SKM-1 (cell line): Measurements from ENCODE around the gene ARAP1.

Experiments used
- DNase-seq: peaks from one replicate; lab custom pipeline; 2025; ENCODE audit not compliant: unreplicated experiment; lab: John Stamatoyannopoulos, UW

The ARAP1 gene

GRCh38 chr11:72780296-72781062 is 28.3 kb upstream of the ARAP1 start:
- no peak for DNase-seq

DNA sequence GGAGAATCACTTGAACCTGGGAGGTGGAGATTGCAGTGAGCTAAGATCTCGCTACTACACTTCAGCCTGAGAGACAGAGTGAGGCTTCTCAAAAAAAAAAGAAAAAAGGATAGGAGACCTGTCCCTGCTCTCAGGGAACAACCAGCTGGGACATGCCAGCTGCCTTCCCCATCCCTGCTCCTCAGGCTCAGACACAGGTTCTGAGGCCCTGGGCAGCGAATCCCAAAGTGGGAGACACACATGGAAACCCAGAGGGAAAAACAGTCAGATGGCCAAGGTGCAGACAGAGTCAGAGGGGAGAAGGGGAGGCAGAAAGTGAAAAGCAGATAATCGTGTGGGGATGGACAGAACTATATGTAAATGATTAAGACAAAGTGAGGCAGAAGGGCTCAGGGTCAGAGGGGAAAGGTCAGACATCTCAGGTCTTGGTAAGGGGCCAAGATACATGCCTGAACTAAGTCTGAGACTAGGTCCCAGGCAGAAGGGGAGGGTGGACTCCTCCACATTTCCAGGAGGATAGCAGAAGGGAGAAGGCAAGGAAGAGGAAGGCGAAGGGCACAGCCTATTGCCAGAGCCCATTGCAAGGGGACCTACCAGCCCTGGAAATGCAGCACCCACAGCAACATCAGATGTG is 27.4 kb upstream of the ARAP1 start:
- no peak for DNase-seq

DNA sequence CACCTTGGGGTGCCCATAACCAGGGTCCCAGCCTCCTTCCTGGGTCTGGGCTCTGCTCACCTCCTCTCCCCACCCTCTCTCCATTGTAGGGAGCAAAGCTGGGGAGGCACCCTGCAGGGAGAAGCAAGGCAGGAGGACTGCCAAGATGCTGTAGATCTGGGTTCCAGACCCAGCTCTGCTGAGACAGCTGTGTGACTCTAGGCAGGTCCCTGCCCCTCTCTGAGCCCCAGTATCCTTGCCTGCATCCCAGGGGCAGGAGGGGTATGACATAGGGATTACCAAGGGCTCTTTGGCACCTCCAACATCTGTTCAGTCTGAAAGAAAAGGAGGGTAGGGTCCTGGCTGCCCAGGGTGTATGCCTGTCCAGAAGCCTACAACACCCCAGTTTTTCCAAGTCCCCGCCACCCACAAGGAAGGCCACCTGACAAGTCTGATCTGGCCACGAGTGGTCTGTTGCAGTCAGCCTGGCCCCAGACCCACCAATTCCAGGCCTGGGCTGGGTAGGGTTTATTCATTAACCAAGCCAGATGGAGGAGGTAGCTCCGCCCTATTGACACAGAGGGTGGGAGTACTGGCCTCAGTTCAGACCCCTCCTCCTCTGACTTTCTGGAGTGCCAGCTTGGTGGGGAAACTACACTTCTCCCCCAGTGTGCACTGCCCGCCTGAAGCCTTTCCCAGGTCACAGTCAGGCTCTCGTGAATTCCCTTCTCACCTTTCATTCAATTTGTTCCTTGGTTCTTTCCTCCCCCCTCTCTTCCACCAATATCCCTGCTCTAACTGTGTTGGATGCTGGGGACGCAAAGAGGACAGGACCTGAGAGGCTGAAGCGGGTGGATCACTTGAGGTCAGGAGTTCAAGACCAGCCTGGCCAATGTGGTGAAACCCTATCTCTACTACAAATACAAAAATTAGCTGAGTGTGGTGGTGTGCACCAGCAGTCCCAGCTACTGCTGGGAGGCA is 26.6 kb upstream of the ARAP1 start:
- DNase-seq, result no peak

- no peak for DNase-seq
These were observed 25.6 kb upstream of the ARAP1 start for GRCh38 chr11:72777755-72778278.

DNA sequence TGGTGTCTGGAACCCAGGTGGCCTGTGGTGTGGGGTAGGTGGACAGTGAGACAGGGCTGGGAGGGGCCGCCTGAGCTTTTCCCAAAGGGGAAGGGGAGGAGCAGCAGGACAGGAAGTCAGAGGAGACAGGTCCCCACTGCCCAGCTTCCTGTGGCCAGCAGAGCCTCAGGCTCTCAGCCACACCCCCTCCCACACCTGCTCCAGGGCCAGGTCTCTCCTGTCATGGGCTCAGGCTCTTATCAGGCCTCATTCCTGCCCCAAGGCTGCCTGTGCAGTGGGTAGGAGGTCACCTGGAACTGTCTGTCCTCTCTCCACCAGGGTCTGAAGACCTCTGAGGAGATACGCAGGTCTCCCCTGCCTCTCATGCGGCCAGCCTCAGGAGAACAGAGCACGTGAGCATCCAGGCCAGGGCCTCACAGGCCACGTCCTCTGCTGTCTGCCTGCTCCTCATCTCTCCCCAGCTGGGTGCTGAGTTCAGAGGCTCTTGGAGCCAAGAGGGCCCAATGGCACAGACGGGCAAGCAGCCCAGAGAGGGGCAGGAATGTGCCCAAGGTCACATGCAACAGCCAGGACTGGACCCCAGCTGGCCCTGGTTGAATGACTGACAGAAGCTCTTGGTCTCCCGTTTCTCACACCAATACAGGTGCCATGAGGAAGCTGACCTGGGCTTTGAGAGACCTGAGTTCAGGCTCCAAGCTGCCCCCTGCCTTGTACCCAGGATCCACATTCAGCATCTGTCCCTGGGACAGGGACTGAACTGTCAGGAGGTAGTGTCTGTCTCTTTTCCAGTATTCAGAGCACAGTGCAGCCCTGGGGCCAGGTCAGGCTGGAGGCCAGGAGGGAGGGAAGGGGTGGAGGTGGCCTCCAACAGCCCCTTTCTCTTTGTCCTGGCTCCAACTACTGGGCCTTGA is 24.9 kb upstream of the ARAP1 start:
- DNase-seq, result no peak

GRCh38 chr11:72776117-72776843 is 24.1 kb upstream of the ARAP1 start:
- no peak for DNase-seq

GRCh38 chr11:72775288-72776110 is 23.3 kb upstream of the ARAP1 start:
- DNase-seq, result no peak

DNA sequence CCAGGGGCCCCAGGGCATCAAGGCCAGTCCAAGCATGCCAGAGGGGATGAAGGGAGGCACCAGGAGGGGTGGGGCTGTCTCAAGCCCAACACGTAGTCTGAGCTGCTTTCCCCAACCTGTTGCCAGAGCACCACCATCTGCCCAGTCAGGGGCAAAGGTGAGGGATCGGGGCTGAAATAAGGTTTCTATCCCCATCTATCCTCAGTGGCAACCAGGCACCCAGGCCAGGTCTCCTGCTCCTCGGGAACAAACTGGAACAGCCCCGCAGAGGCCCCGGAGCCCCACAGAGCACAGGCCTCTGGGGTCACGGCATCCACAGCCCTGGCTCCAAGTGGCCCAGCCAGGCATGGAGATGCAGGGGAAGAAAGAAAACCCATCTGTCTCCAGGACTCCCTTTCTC is 22.3 kb upstream of the ARAP1 start:
- DNase-seq, result no peak

DNA sequence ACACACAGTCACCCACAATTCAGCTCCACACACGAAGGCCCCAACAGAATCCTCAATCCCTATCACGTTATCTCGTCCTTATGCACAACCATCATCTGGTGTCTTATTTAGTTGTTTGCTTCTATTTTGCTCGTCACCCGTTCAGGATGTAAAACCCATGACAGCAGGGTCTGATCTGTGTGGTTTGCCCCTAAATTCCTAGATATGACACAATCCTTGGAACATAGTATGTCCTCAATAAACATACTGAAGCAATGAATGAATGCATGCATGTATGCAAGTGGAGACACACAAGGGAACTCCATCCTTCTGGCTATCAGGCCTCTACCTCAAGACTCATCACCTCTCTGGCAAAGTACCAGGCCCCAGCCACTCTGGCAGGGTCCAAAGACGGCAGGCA is 21.5 kb upstream of the ARAP1 start:
- DNase-seq, result no peak

DNA sequence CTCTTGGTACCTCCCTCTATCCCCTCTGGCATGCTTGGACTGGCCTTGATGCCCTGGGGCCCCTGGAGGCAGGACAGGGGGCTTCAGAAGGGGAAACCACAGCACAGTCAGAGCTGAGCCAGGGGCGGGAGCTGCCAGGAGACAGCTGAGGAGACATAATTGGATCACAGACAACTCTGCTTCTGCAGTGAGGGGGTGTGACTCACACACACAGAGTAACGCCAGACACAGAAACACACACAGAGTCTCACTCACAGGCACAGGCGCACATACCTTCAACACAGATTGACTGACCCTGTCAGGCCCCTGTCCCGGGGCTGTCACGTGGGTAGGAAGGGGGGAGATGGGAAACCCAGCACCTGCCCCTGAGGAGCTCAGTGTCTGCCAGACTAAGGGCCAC is 21.1 kb upstream of the ARAP1 start:
- no peak for DNase-seq

DNA sequence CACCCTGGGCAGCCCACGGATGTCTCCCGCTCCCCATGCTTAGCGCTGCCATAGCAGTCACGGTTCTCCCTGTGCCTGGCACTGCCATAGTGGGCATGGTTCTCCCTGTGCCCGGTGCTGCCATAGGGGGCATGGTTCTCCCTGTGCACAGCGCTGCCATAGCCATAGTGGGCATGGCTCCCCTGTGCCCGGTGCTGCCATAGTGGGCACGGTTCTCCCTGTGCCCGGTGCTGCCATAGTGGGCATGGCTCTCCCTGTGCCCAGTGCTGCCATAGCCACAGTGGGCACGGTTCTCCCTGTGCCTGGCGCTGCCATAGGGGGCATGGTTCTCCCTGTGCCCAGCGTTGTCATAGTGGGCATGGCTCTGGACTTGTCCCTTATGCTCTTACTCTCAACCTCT is 19.9 kb upstream of the ARAP1 start:
- DNase-seq, result no peak

DNA sequence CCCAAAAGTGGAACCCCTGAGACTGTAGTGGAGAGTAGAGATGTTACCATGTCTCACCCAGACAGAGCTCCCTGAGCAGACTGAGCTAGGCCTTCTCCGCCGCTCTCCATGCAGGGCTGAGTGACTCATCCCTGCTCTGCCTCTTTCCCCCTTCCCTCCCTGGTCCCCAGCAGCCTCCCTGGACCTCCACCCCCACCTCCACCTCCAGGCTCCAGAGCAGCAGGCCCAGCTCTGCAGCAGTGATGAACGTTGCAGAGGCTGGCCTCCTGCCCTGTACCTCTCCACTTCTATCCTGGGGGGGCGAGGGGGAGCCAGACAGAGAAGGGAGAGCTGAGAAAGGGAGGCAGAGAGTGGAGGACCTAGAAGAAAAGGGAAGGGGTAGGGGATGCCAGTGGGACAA is 19.3 kb upstream of the ARAP1 start:
- no peak for DNase-seq

GRCh38 chr11:72770799-72771198 is 18.6 kb upstream of the ARAP1 start:
- DNase-seq, result no peak

DNA sequence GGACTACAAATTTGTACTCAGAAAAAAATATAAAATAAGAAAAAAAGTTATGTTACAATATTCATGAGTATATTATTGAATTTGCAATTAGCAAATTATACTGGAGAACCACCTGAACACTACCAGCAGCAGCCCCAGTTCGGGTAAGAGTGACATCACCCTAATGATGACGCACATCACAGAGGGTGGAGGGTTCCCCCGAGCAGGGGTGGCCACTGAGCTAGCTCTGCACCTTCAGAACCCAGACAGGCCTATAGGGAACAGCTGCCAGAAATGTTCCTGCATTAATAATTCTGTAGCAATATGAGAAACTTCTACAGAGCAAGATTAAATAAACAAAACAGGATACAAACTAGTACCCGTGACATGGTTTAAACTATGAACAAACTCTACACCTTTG is 17.5 kb upstream of the ARAP1 start:
- DNase-seq, result no peak

DNA sequence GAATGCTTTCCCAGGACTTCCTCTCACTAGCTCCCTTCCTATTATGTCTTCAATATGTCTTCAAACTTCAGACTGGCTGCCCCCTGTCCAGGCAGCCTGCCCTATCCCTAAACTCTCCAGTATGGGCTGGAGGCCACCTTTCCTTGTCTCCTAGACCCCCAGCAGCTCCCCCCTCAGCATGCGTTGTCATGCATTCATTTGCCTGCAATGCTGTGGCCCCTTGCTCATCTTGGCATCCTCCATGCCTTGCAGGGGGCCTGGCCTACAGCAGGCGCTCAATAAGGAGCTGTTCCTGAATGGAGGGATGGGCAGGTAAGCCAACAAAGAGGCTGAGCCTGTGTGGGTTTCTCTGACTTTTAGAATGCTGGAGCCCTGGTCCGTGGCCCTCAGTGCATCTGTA is 16.4 kb upstream of the ARAP1 start:
- no peak for DNase-seq

- no peak for DNase-seq
These were observed 15.2 kb upstream of the ARAP1 start for GRCh38 chr11:72767203-72768062.

GRCh38 chr11:72766152-72766902 is 14.1 kb upstream of the ARAP1 start:
- no peak for DNase-seq
